B cell (primary cell): ENCODE measurements around the gene PRKCA. TPM values are rescaled to one million over a fixed set of nuclear protein-coding genes. Genes with fewer than 3 reads are reported as not detected.

ENCODE experiments used
- ATAC-seq: fragments of 200-7000 bp; cut with Tn5 transposase; one replicate; pipeline ENCODE4 v1.10.0; 2021; ENCODE audit warnings: low read depth, mild to moderate bottlenecking, moderate number of reproducible peaks, moderate library complexity
- CTCF ChIA-PET: fragments of 350-600 bp; sonication (Branson Sonifier 250); formaldehyde crosslinking; loops from one replicate; lab custom pipeline; 2021; ENCODE audit warnings: antibody characterized with exemption, inconsistent platforms; lab: Charles Lee
- POLR2A ChIA-PET: fragments of 350-600 bp; sonication (Branson Sonifier 250); formaldehyde crosslinking; loops from one replicate; lab custom pipeline; 2021; ENCODE audit warnings: antibody characterized with exemption; lab: Charles Lee
- DNase-seq: peaks from one replicate; pipeline ENCODE4 v3.0.0; 2013
- H2AFZ ChIP-seq: 2 replicates; pipeline ENCODE4 v1.6.1; 2012; ENCODE audit warnings: mild to moderate bottlenecking, low read depth, low read length; ENCODE audit not compliant: insufficient read depth, poor library complexity, severe bottlenecking
- H3K27ac ChIP-seq, 2 donors: 1 replicate in 1 of 2; 2 replicates in 1 of 2; pipeline ENCODE4 v1.5.1; 2012 to 2013; ENCODE audit warnings: low read length in 2 of 2, mild to moderate bottlenecking in 2 of 2, moderate library complexity in 1 of 2
- H3K27me3 ChIP-seq, 4 experiments: fragments of 200-600 bp in 1 of 4; sonication (generic) in 1 of 4; replicated peaks in 1 of 4; 1 replicate in 2 of 4; 2 replicates in 2 of 4; pipeline versions ENCODE4 v1.6.1 to v1.7.0; 2013 to 2016; ENCODE audit warnings: low read length in 3 of 4, mild to moderate bottlenecking in 2 of 4, mixed read lengths in 1 of 4, moderate library complexity in 1 of 4; ENCODE audit not compliant: insufficient read depth in 4 of 4, control insufficient read depth in 3 of 4; ENCODE audit errors: control extremely low read depth in 1 of 4
- H3K36me3 ChIP-seq, 2 experiments: replicated peaks in 1 of 2; 1 replicate in 1 of 2; 2 replicates in 1 of 2; pipeline versions ENCODE4 v1.6.1 to v1.7.1; 2013; ENCODE audit warnings: low read length in 1 of 2; ENCODE audit not compliant: insufficient read depth in 2 of 2, control insufficient read depth in 1 of 2; ENCODE audit errors: control extremely low read depth in 1 of 2, extremely low read depth in 1 of 2
- H3K4me1 ChIP-seq, 2 donors: fragments of 200-600 bp in 1 of 2; sonication (generic) in 1 of 2; 1 replicate in 1 of 2; 2 replicates in 1 of 2; pipeline versions ENCODE4 v1.5.1 to v1.6.1; 2013 to 2017; ENCODE audit warnings: low read length in 2 of 2; ENCODE audit not compliant: control insufficient read depth in 2 of 2, insufficient read depth in 2 of 2
- H3K4me2 ChIP-seq: replicated peaks from 2 replicates; pipeline ENCODE3; 2012; ENCODE audit warnings: mild to moderate bottlenecking, low read depth, low read length; ENCODE audit not compliant: poor library complexity, severe bottlenecking
- H3K4me3 ChIP-seq, 5 experiments: fragments of 200-600 bp in 1 of 5; sonication (generic) in 1 of 5; 1 replicate in 3 of 5; 2 replicates in 2 of 5; pipeline versions ENCODE4 v1.5.1 to v1.7.0; 2011 to 2016; ENCODE audit warnings: low read length in 4 of 5, mild to moderate bottlenecking in 4 of 5, low read depth in 2 of 5, control low read depth in 1 of 5, moderate library complexity in 1 of 5; ENCODE audit not compliant: insufficient read depth in 1 of 5; ENCODE audit errors: control extremely low read depth in 1 of 5, extremely low read depth in 1 of 5
- H3K79me2 ChIP-seq: fragments of 200-600 bp; sonication (generic); one replicate; pipeline ENCODE4 v1.6.0; 2016; ENCODE audit warnings: low read length; ENCODE audit not compliant: control insufficient read depth, insufficient read depth
- H3K9ac ChIP-seq: fragments of 200-600 bp; sonication (generic); 2 replicates; pipeline ENCODE4 v1.6.1; 2017; ENCODE audit warnings: mild to moderate bottlenecking, low read length, moderate library complexity
- H3K9me3 ChIP-seq, 3 donors: one replicate each; pipeline versions ENCODE4 v1.6.1 to v1.7.1; 2013; ENCODE audit warnings: low read length in 2 of 3; ENCODE audit not compliant: control insufficient read depth in 2 of 3, insufficient read depth in 1 of 3; ENCODE audit errors: control extremely low read depth in 1 of 3
- H4K20me1 ChIP-seq: 2 replicates; pipeline ENCODE4 v1.6.0; 2012; ENCODE audit warnings: mild to moderate bottlenecking, low read length; ENCODE audit not compliant: insufficient read depth, control insufficient read depth, poor library complexity, severe bottlenecking
- H3K27ac Mint-ChIP-seq: one replicate; pipeline ENCODE4 v1.8.0; 2021; ENCODE audit warnings: mixed read lengths
- H3K27me3 Mint-ChIP-seq: one replicate; pipeline ENCODE4 v1.8.0; 2021; ENCODE audit warnings: mixed read lengths
- H3K4me1 Mint-ChIP-seq: one replicate; pipeline ENCODE4 v1.8.0; 2021; ENCODE audit warnings: mixed read lengths
- H3K4me3 Mint-ChIP-seq: one replicate; pipeline ENCODE4 v1.8.0; 2021; ENCODE audit warnings: mixed read lengths
- H3K9me3 Mint-ChIP-seq: one replicate; pipeline ENCODE4 v1.8.0; 2022; ENCODE audit warnings: mixed read lengths; ENCODE audit not compliant: insufficient read depth
- EZH2 ChIP-seq: IDR thresholded peaks from 2 replicates; pipeline ENCODE4 v1.6.1; 2012; ENCODE audit warnings: borderline replicate concordance, low read depth, mild to moderate bottlenecking, moderate library complexity, low read length; ENCODE audit not compliant: insufficient read depth, poor library complexity, severe bottlenecking
- WGBS: methylation state at CpG from one replicate; pipeline ENCODE4 v1.1.5; 2013; ENCODE audit warnings: missing lambda C conversion rate; ENCODE audit not compliant: insufficient coverage; 5-methylcytosine and 5-hydroxymethylcytosine counted together
- intact Hi-C: fragments of 100-400 bp; cut with micrococcal nuclease; formaldehyde crosslinking; loops from one replicate; pipeline ENCODE4 v1.10.0; 2022
- polyA plus RNA-seq: library from polyadenylated mRNA; depleted of rRNA; stranded (reverse); fragments of >200 nt; gene quantifications from 2 replicates; pipeline ENCODE4 v1.2.3, GENCODE V29; 2012
- total RNA-seq, 2 donors: library from RNA; stranded (reverse); fragments of 120-200 nt in 1 of 2; gene quantifications; 1 replicate in 1 of 2; 2 replicates in 1 of 2; pipeline versions ENCODE4 v1.2.3 to v1.2.4, GENCODE V29; 2013 to 2022
- TF ChIP-seq, protein P1 (sequence below): fragments of 200-600 bp; IDR thresholded peaks from one replicate; pipeline ENCODE4 v1.8.0; 2022; ENCODE audit warnings: antibody characterized with exemption, mild to moderate bottlenecking

Gene PRKCA
- total and polyA plus RNA-seq, 2 donors (not counting 1 experiment from before 2014, with no cell fraction given), result 0.33 to 7.7 TPM

DNA sequence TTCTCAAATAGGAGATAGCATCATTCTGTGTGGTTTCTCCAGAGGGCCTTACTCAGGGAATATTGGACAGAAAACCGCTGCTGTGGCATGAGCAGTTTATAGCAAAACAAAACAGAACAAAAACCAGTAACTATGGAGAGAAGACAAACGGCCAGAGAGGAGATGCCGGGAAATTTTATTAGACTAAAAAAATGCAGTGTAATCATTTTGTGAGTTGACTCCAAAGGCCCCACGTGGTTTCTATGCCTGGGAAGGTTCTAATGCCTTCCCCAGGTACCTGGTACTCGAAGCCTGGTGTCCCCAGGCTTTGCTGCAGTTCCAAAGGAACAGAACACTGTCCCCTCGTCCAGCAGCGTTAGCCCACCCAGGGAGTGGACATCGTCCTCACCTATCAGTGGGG lies 519.6 kb downstream of the PRKCA start:
- no peak for DNase-seq
- WGBS, result 76% methylated on average over 4 of the region's 8 CpGs
- no peaks in the 10 kb centered on the region for H3K4me1 Mint-ChIP-seq

DNA sequence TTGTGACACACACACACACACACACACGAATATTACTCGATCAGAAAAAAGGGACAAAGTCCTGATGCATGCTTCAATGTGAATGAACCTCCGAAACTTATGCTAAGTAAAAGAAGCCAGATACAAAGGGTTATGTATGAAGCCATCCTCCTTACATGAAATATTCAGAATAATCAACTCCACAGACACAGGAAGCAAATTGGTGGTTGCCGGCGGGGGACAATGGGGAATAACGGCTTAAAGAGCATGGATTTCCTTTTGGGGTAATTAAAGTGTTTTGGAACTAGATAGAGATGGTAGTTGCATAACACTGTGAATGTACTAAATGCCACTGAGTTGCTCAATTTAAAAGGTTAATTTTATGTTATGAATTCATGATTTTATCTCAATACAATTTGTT lies 524.4 kb downstream of the PRKCA start:
- H3K4me1 Mint-ChIP-seq, result no peaks in the 10 kb centered on the region
- CTCF ChIA-PET, result no interaction called here
- WGBS, result no CpG with 5 or more reads among the region's 6 CpGs

More for the DNA sequence above, 519.6 kb downstream of the PRKCA start:
- H3K36me3 ChIP-seq, result no peaks in the 10 kb centered on the region
- Mint-ChIP-seq H3K9me3 (no peaks in the 10 kb centered on the region), H3K4me3 (no peak overlapping the region), H3K27me3 (peaks cover 16% of the 10 kb centered on the region), H3K27ac (no peak overlapping the region)
- no peak overlapping the region for H3K4me2 ChIP-seq
- H3K79me2 ChIP-seq, result no peaks in the 10 kb centered on the region
- intact Hi-C loops, result no loop called here
- POLR2A ChIA-PET, result no interaction called here
- H3K27me3 ChIP-seq, result peaks cover 0 to 3% (median 0%) of the 10 kb centered on the region in 4 experiments
- no peaks in the 10 kb centered on the region for H3K4me1 ChIP-seq
- TF ChIP-seq, protein P1, sequence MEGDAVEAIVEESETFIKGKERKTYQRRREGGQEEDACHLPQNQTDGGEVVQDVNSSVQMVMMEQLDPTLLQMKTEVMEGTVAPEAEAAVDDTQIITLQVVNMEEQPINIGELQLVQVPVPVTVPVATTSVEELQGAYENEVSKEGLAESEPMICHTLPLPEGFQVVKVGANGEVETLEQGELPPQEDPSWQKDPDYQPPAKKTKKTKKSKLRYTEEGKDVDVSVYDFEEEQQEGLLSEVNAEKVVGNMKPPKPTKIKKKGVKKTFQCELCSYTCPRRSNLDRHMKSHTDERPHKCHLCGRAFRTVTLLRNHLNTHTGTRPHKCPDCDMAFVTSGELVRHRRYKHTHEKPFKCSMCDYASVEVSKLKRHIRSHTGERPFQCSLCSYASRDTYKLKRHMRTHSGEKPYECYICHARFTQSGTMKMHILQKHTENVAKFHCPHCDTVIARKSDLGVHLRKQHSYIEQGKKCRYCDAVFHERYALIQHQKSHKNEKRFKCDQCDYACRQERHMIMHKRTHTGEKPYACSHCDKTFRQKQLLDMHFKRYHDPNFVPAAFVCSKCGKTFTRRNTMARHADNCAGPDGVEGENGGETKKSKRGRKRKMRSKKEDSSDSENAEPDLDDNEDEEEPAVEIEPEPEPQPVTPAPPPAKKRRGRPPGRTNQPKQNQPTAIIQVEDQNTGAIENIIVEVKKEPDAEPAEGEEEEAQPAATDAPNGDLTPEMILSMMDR, result no peak
- TF ChIP-seq EZH2, result no peak
- no peak overlapping the region for H3K4me3 ChIP-seq
- no peaks in the 10 kb centered on the region for H4K20me1 ChIP-seq
- H3K9ac ChIP-seq, result no peak overlapping the region
- H3K27ac ChIP-seq, result no peak overlapping the region
- peaks cover 0 to 9% (median 4%) of the 10 kb centered on the region in 3 donors for H3K9me3 ChIP-seq
- CTCF ChIA-PET, result no interaction called here
- no peak overlapping the region for H2AFZ ChIP-seq
- ATAC-seq, result no peak

More for the DNA sequence above, 524.4 kb downstream of the PRKCA start:
- POLR2A ChIA-PET, result no interaction called here
- ATAC-seq, result no peak
- Histone ChIP-seq H2AFZ (no peak overlapping the region), H3K4me1 (no peaks in the 10 kb centered on the region), H3K9me3 (peaks cover 0 to 10% (median 0%) of the 10 kb centered on the region in 3 donors), H3K4me2 (no peak overlapping the region), H3K36me3 (no peaks in the 10 kb centered on the region), H3K27ac (no peak overlapping the region), H3K27me3 (peaks cover 0 to 27% (median 7%) of the 10 kb centered on the region in 4 experiments), H3K4me3 (no peak overlapping the region), H3K9ac (no peak overlapping the region), H3K79me2 (no peaks in the 10 kb centered on the region), H4K20me1 (no peaks in the 10 kb centered on the region)
- no peak overlapping the region for H3K27ac Mint-ChIP-seq
- H3K27me3 Mint-ChIP-seq, result peaks cover 49% of the 10 kb centered on the region
- no peak overlapping the region for H3K4me3 Mint-ChIP-seq
- intact Hi-C loops, result no loop called here
- no peak for TF ChIP-seq EZH2
- TF ChIP-seq, protein P1, result no peak
- no peak for DNase-seq
- no peaks in the 10 kb centered on the region for H3K9me3 Mint-ChIP-seq
